GM23338 (cell line): ENCODE results near the gene B4GALT2. TPM values are rescaled to one million over a fixed set of nuclear protein-coding genes. Genes with fewer than 3 reads are reported as not detected.

Experiments used
- ATAC-seq: fragments of 200-7000 bp; cut with Tn5 transposase; 3 replicates; pipeline ENCODE4 v1.9.1; 2020
- DNase-seq: peaks from one replicate; pipeline ENCODE4 v3.0.0-alpha.2; 2015; ENCODE audit warnings: low spot score
- H2AFZ ChIP-seq: fragments of 200-600 bp; sonication (generic); 2 replicates; pipeline ENCODE4 v1.8.0; 2016; ENCODE audit warnings: antibody characterized with exemption, mild to moderate bottlenecking, moderate library complexity
- H3F3A ChIP-seq: fragments of 200-600 bp; sonication (generic); replicated peaks from 2 replicates; pipeline ENCODE4 v1.8.0; 2017; ENCODE audit warnings: antibody characterized with exemption, mixed run types, low read depth
- H3K27ac ChIP-seq: fragments of 200-600 bp; sonication (generic); 2 replicates; pipeline ENCODE4 v1.6.1; 2016; ENCODE audit warnings: low read depth
- H3K27me3 ChIP-seq: fragments of 200-600 bp; sonication (generic); 2 replicates; pipeline ENCODE4 v1.8.0; 2016; ENCODE audit warnings: mild to moderate bottlenecking, mixed run types, moderate library complexity; ENCODE audit not compliant: insufficient read depth
- H3K36me3 ChIP-seq: fragments of 200-600 bp; sonication (generic); 2 replicates; pipeline ENCODE4 v1.8.0; 2016; ENCODE audit warnings: mild to moderate bottlenecking; ENCODE audit not compliant: insufficient read depth
- H3K4me1 ChIP-seq: fragments of 200-600 bp; sonication (generic); 2 replicates; pipeline ENCODE4 v1.8.0; 2016; ENCODE audit warnings: mild to moderate bottlenecking, moderate library complexity; ENCODE audit not compliant: insufficient read depth
- H3K4me2 ChIP-seq: fragments of 200-600 bp; sonication (generic); 2 replicates; pipeline ENCODE4 v1.7.1; 2017; ENCODE audit warnings: mixed run types
- H3K4me3 ChIP-seq: fragments of 200-600 bp; sonication (generic); 2 replicates; pipeline ENCODE4 v1.6.1; 2016; ENCODE audit warnings: mixed run types
- H3K79me2 ChIP-seq: fragments of 200-600 bp; sonication (generic); replicated peaks from 2 replicates; pipeline ENCODE4 v1.8.0; 2017; ENCODE audit warnings: mild to moderate bottlenecking; ENCODE audit not compliant: insufficient read depth
- H3K9me2 ChIP-seq: fragments of 200-600 bp; sonication (generic); 2 replicates; pipeline ENCODE4 v1.8.0; 2017; ENCODE audit not compliant: insufficient read depth
- H4K20me1 ChIP-seq: fragments of 200-600 bp; sonication (generic); replicated peaks from 2 replicates; pipeline ENCODE4 v1.8.0; 2017; ENCODE audit warnings: mild to moderate bottlenecking; ENCODE audit not compliant: insufficient read depth
- H3K27ac Mint-ChIP-seq: 2 replicates; pipeline ENCODE4 v1.8.0; 2020; ENCODE audit warnings: inconsistent platforms, mild to moderate bottlenecking, moderate library complexity, mixed read lengths
- H3K27me3 Mint-ChIP-seq: 3 replicates; pipeline ENCODE4 v1.8.0; 2022; ENCODE audit warnings: low read depth, mild to moderate bottlenecking, moderate library complexity, mixed read lengths, inconsistent platforms; ENCODE audit not compliant: insufficient read depth, poor library complexity
- H3K36me3 Mint-ChIP-seq: 3 replicates; pipeline ENCODE4 v1.8.0; 2021; ENCODE audit warnings: low read depth, mild to moderate bottlenecking, inconsistent platforms, moderate library complexity, mixed read lengths
- H3K4me1 Mint-ChIP-seq: 3 replicates; pipeline ENCODE4 v1.8.0; 2020; ENCODE audit warnings: mild to moderate bottlenecking, inconsistent platforms, mixed read lengths
- H3K4me3 Mint-ChIP-seq: 3 replicates; pipeline ENCODE4 v1.8.0; 2021; ENCODE audit warnings: moderate library complexity, mild to moderate bottlenecking, inconsistent platforms, mixed read lengths
- H3K9me3 Mint-ChIP-seq: 3 replicates; pipeline ENCODE4 v1.8.0; 2020; ENCODE audit warnings: moderate library complexity, mild to moderate bottlenecking, inconsistent platforms, mixed read lengths
- CREB1 ChIP-seq: fragments of 250-450 bp; sonication (Bioruptor Pico); IDR thresholded peaks from 2 replicates; pipeline ENCODE4 v1.5.0; 2020; ENCODE audit warnings: low read depth, mild to moderate bottlenecking, moderate library complexity
- CTCF ChIP-seq, 2 experiments: fragments of 200-600 bp in 1 of 2; sonication (generic) in 1 of 2; conservative IDR thresholded peaks; 2 replicates each; pipeline versions ENCODE4 v1.5.1 to v1.6.1; 2016 to 2017; ENCODE audit warnings: antibody characterized with exemption in 2 of 2, low read depth in 2 of 2, mild to moderate bottlenecking in 2 of 2, moderate library complexity in 1 of 2
- ETS1 ChIP-seq: IDR thresholded peaks from 2 replicates; pipeline ENCODE4 v1.6.1; 2016; ENCODE audit warnings: antibody characterized with exemption
- EZH2 ChIP-seq: fragments of 200-600 bp; sonication (generic); IDR thresholded peaks from one replicate; pipeline ENCODE4 v1.8.0; 2017; ENCODE audit warnings: antibody characterized with exemption, mild to moderate bottlenecking, low read depth; ENCODE audit not compliant: unreplicated experiment
- EZH2phosphoT487 ChIP-seq: fragments of 200-600 bp; sonication (generic); IDR thresholded peaks from one replicate; pipeline ENCODE4 v1.8.1; 2018; ENCODE audit warnings: antibody characterized with exemption; ENCODE audit not compliant: unreplicated experiment
- JUNB ChIP-seq: IDR thresholded peaks from one replicate; pipeline ENCODE4 v1.6.1; 2016; ENCODE audit warnings: antibody characterized with exemption; ENCODE audit not compliant: unreplicated experiment
- NANOG ChIP-seq: IDR thresholded peaks from 2 replicates; pipeline ENCODE4 v1.6.1; 2016; ENCODE audit warnings: antibody characterized with exemption, borderline replicate concordance
- POLR2AphosphoS5 ChIP-seq: IDR thresholded peaks from 2 replicates; pipeline ENCODE4 v1.6.1; 2016; ENCODE audit warnings: antibody characterized with exemption, low read depth
- STAT1 ChIP-seq: IDR thresholded peaks from one replicate; pipeline ENCODE4 v1.6.1; 2016; ENCODE audit warnings: antibody characterized with exemption; ENCODE audit not compliant: unreplicated experiment
- ZNF114 ChIP-seq: fragments of 250-450 bp; sonication (Bioruptor Pico); IDR thresholded peaks from 2 replicates; pipeline ENCODE4 v1.5.0; 2020; ENCODE audit warnings: mild to moderate bottlenecking, moderate library complexity
- ZNF331 ChIP-seq: fragments of 250-450 bp; sonication (Bioruptor Pico); IDR thresholded peaks from 2 replicates; pipeline ENCODE4 v1.5.0; 2020; ENCODE audit warnings: low read depth, mild to moderate bottlenecking, moderate library complexity
- polyA plus RNA-seq: library from polyadenylated mRNA; unstranded; fragments of >200 nt; fragmentation: Nextera tagmentation; extraction: Ambion mirVana; gene quantifications from 2 replicates; pipeline ENCODE4 v1.2.1, GENCODE V29; 2016
- total RNA-seq: library from RNA; depleted of rRNA; stranded (reverse); fragments of >200 nt; shearing (Covaris generic); gene quantifications from 2 replicates; pipeline ENCODE4 v1.2.3, GENCODE V29; 2014
- TF ChIP-seq, protein P1 (sequence below): fragments of 250-450 bp; sonication (Bioruptor Pico); IDR thresholded peaks from 2 replicates; pipeline ENCODE4 v1.5.0; 2020; ENCODE audit warnings: mild to moderate bottlenecking, moderate library complexity
- TF ChIP-seq, protein P2 (sequence below): IDR thresholded peaks from one replicate; pipeline ENCODE4 v1.6.1; 2018; ENCODE audit warnings: antibody characterized with exemption; ENCODE audit not compliant: unreplicated experiment

B4GALT2 gene
- total and polyA plus RNA-seq, 2 experiments from 2014 or later, result 22.4 to 63.1 TPM

GRCh38 chr1:43978264-43978550, 803 bp upstream of the B4GALT2 start:
- no peak for ATAC-seq
- Histone ChIP-seq H2AFZ (no peak overlapping the region), H3K9me2 (no peaks in the 10 kb centered on the region), H3K4me3 (peak overlapping the region; percentile 88), H4K20me1 (peaks cover 19% of the 10 kb centered on the region), H3K36me3 (0 out of 2 replicates have a peak, but pooled peaks cover 7% of the 10 kb centered on the region), H3K27ac (no peak overlapping the region), H3F3A (peaks cover 29% of the 10 kb centered on the region; the same call in 1 of the 2 replicates), H3K4me2 (peak overlapping the region; percentile 98), H3K79me2 (peaks cover 16% of the 10 kb centered on the region), H3K27me3 (no peaks in the 10 kb centered on the region), H3K4me1 (peaks cover 27% of the 10 kb centered on the region)
- no peak for DNase-seq
- H3K36me3 Mint-ChIP-seq, result peaks cover 53% of the 10 kb centered on the region
- peaks cover 46% of the 10 kb centered on the region for H3K4me1 Mint-ChIP-seq
- peak overlapping the region; percentile 90 for H3K4me3 Mint-ChIP-seq
- H3K9me3 Mint-ChIP-seq, result no peaks in the 10 kb centered on the region
- H3K27me3 Mint-ChIP-seq, result peaks cover 38% of the 10 kb centered on the region
- no peak overlapping the region for H3K27ac Mint-ChIP-seq
- TF ChIP-seq POLR2AphosphoS5 (no peak; the same call in 1 of the 2 replicates), ETS1 (no peak), CREB1 (CRISPR knock-in tag) (no peak), CTCF (conservative IDR thresholded peaks at IDR 0.05; ENCODE audit: low read depth in 2 of 2) (no peak), JUNB (no peak), NANOG (no peak), ZNF331 (CRISPR knock-in tag) (no peak), ZNF114 (CRISPR knock-in tag) (no peak), EZH2 (no peak), STAT1 (no peak), EZH2phosphoT487 (no peak)
- TF ChIP-seq, protein P1, sequence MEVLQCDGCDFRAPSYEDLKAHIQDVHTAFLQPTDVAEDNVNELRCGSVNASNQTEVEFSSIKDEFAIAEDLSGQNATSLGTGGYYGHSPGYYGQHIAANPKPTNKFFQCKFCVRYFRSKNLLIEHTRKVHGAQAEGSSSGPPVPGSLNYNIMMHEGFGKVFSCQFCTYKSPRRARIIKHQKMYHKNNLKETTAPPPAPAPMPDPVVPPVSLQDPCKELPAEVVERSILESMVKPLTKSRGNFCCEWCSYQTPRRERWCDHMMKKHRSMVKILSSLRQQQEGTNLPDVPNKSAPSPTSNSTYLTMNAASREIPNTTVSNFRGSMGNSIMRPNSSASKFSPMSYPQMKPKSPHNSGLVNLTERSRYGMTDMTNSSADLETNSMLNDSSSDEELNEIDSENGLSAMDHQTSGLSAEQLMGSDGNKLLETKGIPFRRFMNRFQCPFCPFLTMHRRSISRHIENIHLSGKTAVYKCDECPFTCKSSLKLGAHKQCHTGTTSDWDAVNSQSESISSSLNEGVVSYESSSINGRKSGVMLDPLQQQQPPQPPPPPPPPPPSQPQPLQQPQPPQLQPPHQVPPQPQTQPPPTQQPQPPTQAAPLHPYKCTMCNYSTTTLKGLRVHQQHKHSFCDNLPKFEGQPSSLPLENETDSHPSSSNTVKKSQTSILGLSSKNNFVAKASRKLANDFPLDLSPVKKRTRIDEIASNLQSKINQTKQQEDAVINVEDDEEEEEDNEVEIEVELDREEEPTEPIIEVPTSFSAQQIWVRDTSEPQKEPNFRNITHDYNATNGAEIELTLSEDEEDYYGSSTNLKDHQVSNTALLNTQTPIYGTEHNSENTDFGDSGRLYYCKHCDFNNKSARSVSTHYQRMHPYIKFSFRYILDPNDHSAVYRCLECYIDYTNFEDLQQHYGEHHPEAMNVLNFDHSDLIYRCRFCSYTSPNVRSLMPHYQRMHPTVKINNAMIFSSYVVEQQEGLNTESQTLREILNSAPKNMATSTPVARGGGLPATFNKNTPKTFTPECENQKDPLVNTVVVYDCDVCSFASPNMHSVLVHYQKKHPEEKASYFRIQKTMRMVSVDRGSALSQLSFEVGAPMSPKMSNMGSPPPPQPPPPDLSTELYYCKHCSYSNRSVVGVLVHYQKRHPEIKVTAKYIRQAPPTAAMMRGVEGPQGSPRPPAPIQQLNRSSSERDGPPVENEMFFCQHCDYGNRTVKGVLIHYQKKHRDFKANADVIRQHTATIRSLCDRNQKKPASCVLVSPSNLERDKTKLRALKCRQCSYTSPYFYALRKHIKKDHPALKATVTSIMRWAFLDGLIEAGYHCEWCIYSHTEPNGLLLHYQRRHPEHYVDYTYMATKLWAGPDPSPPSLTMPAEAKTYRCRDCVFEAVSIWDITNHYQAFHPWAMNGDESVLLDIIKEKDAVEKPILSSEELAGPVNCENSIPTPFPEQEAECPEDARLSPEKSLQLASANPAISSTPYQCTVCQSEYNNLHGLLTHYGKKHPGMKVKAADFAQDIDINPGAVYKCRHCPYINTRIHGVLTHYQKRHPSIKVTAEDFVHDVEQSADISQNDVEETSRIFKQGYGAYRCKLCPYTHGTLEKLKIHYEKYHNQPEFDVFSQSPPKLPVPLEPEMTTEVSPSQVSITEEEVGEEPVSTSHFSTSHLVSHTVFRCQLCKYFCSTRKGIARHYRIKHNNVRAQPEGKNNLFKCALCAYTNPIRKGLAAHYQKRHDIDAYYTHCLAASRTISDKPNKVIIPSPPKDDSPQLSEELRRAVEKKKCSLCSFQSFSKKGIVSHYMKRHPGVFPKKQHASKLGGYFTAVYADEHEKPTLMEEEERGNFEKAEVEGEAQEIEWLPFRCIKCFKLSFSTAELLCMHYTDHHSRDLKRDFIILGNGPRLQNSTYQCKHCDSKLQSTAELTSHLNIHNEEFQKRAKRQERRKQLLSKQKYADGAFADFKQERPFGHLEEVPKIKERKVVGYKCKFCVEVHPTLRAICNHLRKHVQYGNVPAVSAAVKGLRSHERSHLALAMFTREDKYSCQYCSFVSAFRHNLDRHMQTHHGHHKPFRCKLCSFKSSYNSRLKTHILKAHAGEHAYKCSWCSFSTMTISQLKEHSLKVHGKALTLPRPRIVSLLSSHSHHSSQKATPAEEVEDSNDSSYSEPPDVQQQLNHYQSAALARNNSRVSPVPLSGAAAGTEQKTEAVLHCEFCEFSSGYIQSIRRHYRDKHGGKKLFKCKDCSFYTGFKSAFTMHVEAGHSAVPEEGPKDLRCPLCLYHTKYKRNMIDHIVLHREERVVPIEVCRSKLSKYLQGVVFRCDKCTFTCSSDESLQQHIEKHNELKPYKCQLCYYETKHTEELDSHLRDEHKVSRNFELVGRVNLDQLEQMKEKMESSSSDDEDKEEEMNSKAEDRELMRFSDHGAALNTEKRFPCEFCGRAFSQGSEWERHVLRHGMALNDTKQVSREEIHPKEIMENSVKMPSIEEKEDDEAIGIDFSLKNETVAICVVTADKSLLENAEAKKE (CRISPR knock-in tag), result no peak
- TF ChIP-seq, protein P2, sequence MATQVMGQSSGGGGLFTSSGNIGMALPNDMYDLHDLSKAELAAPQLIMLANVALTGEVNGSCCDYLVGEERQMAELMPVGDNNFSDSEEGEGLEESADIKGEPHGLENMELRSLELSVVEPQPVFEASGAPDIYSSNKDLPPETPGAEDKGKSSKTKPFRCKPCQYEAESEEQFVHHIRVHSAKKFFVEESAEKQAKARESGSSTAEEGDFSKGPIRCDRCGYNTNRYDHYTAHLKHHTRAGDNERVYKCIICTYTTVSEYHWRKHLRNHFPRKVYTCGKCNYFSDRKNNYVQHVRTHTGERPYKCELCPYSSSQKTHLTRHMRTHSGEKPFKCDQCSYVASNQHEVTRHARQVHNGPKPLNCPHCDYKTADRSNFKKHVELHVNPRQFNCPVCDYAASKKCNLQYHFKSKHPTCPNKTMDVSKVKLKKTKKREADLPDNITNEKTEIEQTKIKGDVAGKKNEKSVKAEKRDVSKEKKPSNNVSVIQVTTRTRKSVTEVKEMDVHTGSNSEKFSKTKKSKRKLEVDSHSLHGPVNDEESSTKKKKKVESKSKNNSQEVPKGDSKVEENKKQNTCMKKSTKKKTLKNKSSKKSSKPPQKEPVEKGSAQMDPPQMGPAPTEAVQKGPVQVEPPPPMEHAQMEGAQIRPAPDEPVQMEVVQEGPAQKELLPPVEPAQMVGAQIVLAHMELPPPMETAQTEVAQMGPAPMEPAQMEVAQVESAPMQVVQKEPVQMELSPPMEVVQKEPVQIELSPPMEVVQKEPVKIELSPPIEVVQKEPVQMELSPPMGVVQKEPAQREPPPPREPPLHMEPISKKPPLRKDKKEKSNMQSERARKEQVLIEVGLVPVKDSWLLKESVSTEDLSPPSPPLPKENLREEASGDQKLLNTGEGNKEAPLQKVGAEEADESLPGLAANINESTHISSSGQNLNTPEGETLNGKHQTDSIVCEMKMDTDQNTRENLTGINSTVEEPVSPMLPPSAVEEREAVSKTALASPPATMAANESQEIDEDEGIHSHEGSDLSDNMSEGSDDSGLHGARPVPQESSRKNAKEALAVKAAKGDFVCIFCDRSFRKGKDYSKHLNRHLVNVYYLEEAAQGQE, result no peak
